ENCODE measurements around the gene PHYHD1.

The PHYHD1 gene

DNA sequence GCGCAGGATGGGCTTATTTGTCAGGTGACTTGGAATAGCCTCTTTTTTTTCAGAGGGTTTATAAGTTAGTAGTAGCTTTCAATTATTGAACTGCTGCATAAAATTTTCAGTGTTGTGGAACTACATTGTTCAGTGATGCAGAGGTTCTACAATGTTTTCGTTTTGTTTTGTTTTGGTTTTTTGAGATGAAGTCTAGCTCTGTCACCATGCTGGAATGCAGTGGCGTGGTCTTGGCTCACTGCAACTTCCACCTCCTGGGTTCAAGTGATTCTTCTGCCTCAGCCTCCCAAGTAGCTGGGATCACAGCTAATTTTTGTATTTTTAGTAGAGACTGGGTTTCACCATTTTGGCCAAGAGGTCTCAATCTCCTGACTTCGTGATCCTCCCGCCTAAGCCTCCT is 48.7 kb downstream of the PHYHD1 start:
- DNase-seq (ENCODE audit: low read depth in 3 of 3) = no peak

DNA sequence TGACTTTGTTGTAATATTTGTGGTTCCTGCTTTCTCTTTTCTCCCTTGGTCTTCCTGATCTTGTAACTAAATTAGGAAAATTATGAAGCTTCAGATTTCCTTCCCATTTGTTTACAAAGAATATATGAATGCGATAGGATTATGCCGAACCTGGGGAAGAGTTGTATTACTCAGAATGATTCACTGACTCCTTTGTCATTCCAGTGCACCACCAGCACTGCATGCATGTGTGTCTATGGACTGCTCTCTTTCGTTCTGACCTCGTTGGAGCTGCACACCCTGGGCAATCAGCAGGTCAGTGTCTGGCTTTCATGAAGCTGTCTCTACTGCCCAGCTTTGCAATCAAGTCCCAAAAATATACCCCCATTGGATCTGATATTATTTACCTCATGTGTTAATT is 52.2 kb downstream of the PHYHD1 start:
- no peak for DNase-seq (ENCODE audit: low read depth in 3 of 3)

DNA sequence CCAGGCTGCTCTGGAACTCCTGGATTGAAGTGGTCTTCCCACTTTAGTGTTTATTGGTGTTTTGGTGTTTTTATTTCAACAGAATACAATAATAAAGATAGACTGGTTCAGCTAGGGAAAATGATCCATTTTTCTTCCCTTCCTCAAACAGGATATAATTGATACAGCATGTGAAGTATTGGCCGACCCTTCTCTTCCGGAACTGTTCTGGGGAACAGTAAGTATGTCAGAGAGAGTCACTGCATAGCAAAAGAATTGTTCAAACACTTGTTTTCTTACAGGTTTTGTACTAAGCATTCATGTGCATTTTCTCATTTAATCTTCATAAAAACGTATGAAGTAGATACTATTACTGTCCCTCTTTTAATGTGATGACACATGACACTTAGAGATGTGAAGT is 58.3 kb downstream of the PHYHD1 start:
- no peak for DNase-seq (ENCODE audit: low read depth in 3 of 3)

- DNase-seq (ENCODE audit: low read depth in 3 of 3) = no peak
Measured at GRCh38 chr9:128983536-128983935, 62.8 kb downstream of the PHYHD1 start.

- no peak for DNase-seq (ENCODE audit: low read depth in 3 of 3)
Measured at GRCh38 chr9:128986671-128987070, 65.9 kb downstream of the PHYHD1 start.

- DNase-seq (ENCODE audit: low read depth in 3 of 3) = no peak
Measured at GRCh38 chr9:128987805-128988204, 67.0 kb downstream of the PHYHD1 start.

Data from stimulated activated CD4-positive, alpha-beta T cell treated with anti-CD3 and anti-CD28 coated beads, TNF-alpha, amount 100 ng/mL, for 4 hours (primary cell).